Trophoblast cell (in vitro differentiated cells and primary cell): ENCODE data around the gene P2RY1.

ENCODE experiments used
- DNase-seq, 2 donors: peaks; one replicate each; pipeline ENCODE4 v3.0.0-alpha.2; 2016
- H2AFZ ChIP-seq: 2 replicates; pipeline ENCODE4 v1.6.1; 2013; ENCODE audit warnings: low read length, moderate library complexity, mild to moderate bottlenecking; ENCODE audit not compliant: insufficient read depth, poor library complexity
- H2AK5ac ChIP-seq: 2 replicates; pipeline ENCODE4 v1.6.1; 2013; ENCODE audit warnings: mild to moderate bottlenecking, low read length
- H2BK120ac ChIP-seq: 2 replicates; pipeline ENCODE4 v1.6.1; 2013; ENCODE audit warnings: low read length, mild to moderate bottlenecking, moderate library complexity; ENCODE audit not compliant: insufficient read depth, poor library complexity
- H2BK12ac ChIP-seq: 2 replicates; pipeline ENCODE4 v1.6.1; 2013; ENCODE audit warnings: mild to moderate bottlenecking, low read length, moderate library complexity
- H2BK5ac ChIP-seq: 2 replicates; pipeline ENCODE4 v1.6.1; 2013; ENCODE audit warnings: low read length, low read depth, moderate library complexity, mild to moderate bottlenecking; ENCODE audit not compliant: poor library complexity
- H3K14ac ChIP-seq: 2 replicates; pipeline ENCODE4 v1.6.1; 2013; ENCODE audit warnings: mild to moderate bottlenecking, low read length
- H3K18ac ChIP-seq: 2 replicates; pipeline ENCODE4 v1.6.1; 2013; ENCODE audit warnings: mild to moderate bottlenecking, low read length
- H3K23ac ChIP-seq: 2 replicates; pipeline ENCODE4 v1.6.1; 2013; ENCODE audit warnings: low read length
- H3K27ac ChIP-seq: 2 replicates; pipeline ENCODE4 v1.5.1; 2013; ENCODE audit warnings: low read depth, mild to moderate bottlenecking, inconsistent platforms, low read length, moderate library complexity
- H3K27me3 ChIP-seq: 2 replicates; pipeline ENCODE4 v1.6.1; 2013; ENCODE audit warnings: inconsistent platforms, mild to moderate bottlenecking, low read length, moderate library complexity; ENCODE audit not compliant: insufficient read depth
- H3K36me3 ChIP-seq, 2 experiments: 1 replicate in 1 of 2; 2 replicates in 1 of 2; pipeline ENCODE4 v1.6.1; 2013; ENCODE audit warnings: low read length in 2 of 2, mild to moderate bottlenecking in 2 of 2, moderate library complexity in 1 of 2; ENCODE audit not compliant: insufficient read depth in 2 of 2, control insufficient read depth in 1 of 2
- H3K4ac ChIP-seq: 2 replicates; pipeline ENCODE4 v1.6.1; 2013; ENCODE audit warnings: low read depth, mild to moderate bottlenecking, low read length, moderate library complexity
- H3K4me1 ChIP-seq, 2 experiments: 1 replicate in 1 of 2; 2 replicates in 1 of 2; pipeline ENCODE4 v1.6.1; 2013; ENCODE audit warnings: low read length in 2 of 2, mild to moderate bottlenecking in 2 of 2, moderate library complexity in 1 of 2; ENCODE audit not compliant: insufficient read depth in 2 of 2, control insufficient read depth in 1 of 2
- H3K4me2 ChIP-seq: 2 replicates; pipeline ENCODE4 v1.6.1; 2013; ENCODE audit warnings: inconsistent platforms, mild to moderate bottlenecking, low read length, moderate library complexity
- H3K4me3 ChIP-seq: 2 replicates; pipeline ENCODE4 v1.5.1; 2013; ENCODE audit warnings: mild to moderate bottlenecking, low read depth, low read length, inconsistent platforms
- H3K79me1 ChIP-seq: one replicate; pipeline ENCODE4 v1.6.1; 2013; ENCODE audit warnings: low read length
- H3K79me2 ChIP-seq: 2 replicates; pipeline ENCODE4 v1.6.1; 2013; ENCODE audit warnings: low read length, mild to moderate bottlenecking; ENCODE audit not compliant: control insufficient read depth, insufficient read depth, poor library complexity
- H3K9ac ChIP-seq: 2 replicates; pipeline ENCODE4 v1.6.1; 2013; ENCODE audit warnings: mild to moderate bottlenecking, low read length
- H3K9me3 ChIP-seq: 2 replicates; pipeline ENCODE4 v1.6.1; 2013; ENCODE audit warnings: low read depth, mild to moderate bottlenecking, control low read depth, inconsistent platforms, low read length; ENCODE audit not compliant: insufficient read depth
- H4K12ac ChIP-seq: 2 replicates; pipeline ENCODE4 v1.6.1; 2013; ENCODE audit warnings: low read depth, mild to moderate bottlenecking, low read length, moderate library complexity
- H4K8ac ChIP-seq: 2 replicates; pipeline ENCODE4 v1.6.1; 2013; ENCODE audit warnings: low read depth, mild to moderate bottlenecking, low read length, moderate library complexity
- H4K91ac ChIP-seq: one replicate; pipeline ENCODE4 v1.6.1; 2013; ENCODE audit warnings: low read depth, mild to moderate bottlenecking, low read length, moderate library complexity
- WGBS: extraction: QIAGEN DNeasy Blood & Tissue Kit; methylation state at CpG from one replicate; pipeline ENCODE4 v1.1.7; 2013; ENCODE audit warnings: missing lambda C conversion rate; ENCODE audit not compliant: insufficient read length, insufficient coverage; ENCODE audit errors: extremely low coverage; 5-methylcytosine and 5-hydroxymethylcytosine counted together

P2RY1 gene

DNA sequence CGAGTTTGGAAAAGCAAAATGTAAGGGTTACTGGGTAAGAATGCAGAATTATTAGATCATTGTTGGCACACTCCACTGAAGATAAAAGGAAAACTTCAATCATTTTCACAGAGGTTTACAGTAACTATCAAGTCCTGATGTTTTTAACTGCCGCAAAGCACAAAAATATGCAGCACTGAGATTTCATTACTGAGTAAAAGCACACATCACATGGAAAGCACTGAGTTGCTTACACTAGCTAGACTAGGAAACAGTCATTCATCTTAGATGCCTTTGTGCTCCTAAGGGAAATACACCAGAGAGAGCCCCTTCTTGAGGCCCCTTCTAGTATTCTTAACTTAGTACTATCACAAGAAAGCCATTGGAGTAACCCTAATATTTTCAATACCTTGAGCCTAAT, 11.8 kb upstream of the P2RY1 start:
- H3K79me2 ChIP-seq: no peaks in the 10 kb centered on the region

GRCh38 chr3:152823781-152824180, 11.2 kb upstream of the P2RY1 start:
- H2AK5ac ChIP-seq: no peak overlapping the region
- no peak overlapping the region for H3K4me3 ChIP-seq
- no peak overlapping the region for H4K8ac ChIP-seq
- H2AFZ ChIP-seq: no peak overlapping the region
- H3K9ac ChIP-seq: no peak overlapping the region
- no peak overlapping the region for H4K12ac ChIP-seq
- no peak overlapping the region for H2BK12ac ChIP-seq
- H3K4ac ChIP-seq: no peak overlapping the region
- no peak overlapping the region for H3K14ac ChIP-seq
- no peak overlapping the region for H3K4me2 ChIP-seq
- no peak overlapping the region for H3K27ac ChIP-seq
- no CpG with 5 or more reads among the region's 2 CpGs for WGBS
- H3K23ac ChIP-seq: no peak overlapping the region
- no peaks in the 10 kb centered on the region for H3K4me1 ChIP-seq
- H4K91ac ChIP-seq: no peak overlapping the region
- no peak overlapping the region for H3K18ac ChIP-seq
- H2BK5ac ChIP-seq: no peak overlapping the region
- H2BK120ac ChIP-seq: no peak overlapping the region
- H3K79me1 ChIP-seq: no peaks in the 10 kb centered on the region
- no peaks in the 10 kb centered on the region for H3K79me2 ChIP-seq
- no peaks in the 10 kb centered on the region for H3K9me3 ChIP-seq
- H3K27me3 ChIP-seq: no peaks in the 10 kb centered on the region
- no peak for DNase-seq
- H3K36me3 ChIP-seq: no peaks in the 10 kb centered on the region

More for the DNA sequence above, 11.8 kb upstream of the P2RY1 start:
- no peak overlapping the region for H2BK12ac ChIP-seq
- no peaks in the 10 kb centered on the region for H3K79me1 ChIP-seq
- H3K27ac ChIP-seq: no peak overlapping the region
- no peak overlapping the region for H2AFZ ChIP-seq
- H3K4me1 ChIP-seq: no peaks in the 10 kb centered on the region
- H3K4ac ChIP-seq: no peak overlapping the region
- H3K27me3 ChIP-seq: no peaks in the 10 kb centered on the region
- H3K36me3 ChIP-seq: no peaks in the 10 kb centered on the region
- H3K4me3 ChIP-seq: no peak overlapping the region
- no peak overlapping the region for H3K18ac ChIP-seq
- no peaks in the 10 kb centered on the region for H3K9me3 ChIP-seq
- no peak overlapping the region for H4K8ac ChIP-seq
- H2BK120ac ChIP-seq: no peak overlapping the region
- no peak overlapping the region for H3K4me2 ChIP-seq
- DNase-seq: no peak
- no peak overlapping the region for H3K9ac ChIP-seq
- no peak overlapping the region for H2BK5ac ChIP-seq
- WGBS: no CpG with 5 or more reads among the region's 2 CpGs
- no peak overlapping the region for H4K12ac ChIP-seq
- no peak overlapping the region for H2AK5ac ChIP-seq
- H4K91ac ChIP-seq: no peak overlapping the region
- H3K14ac ChIP-seq: no peak overlapping the region
- H3K23ac ChIP-seq: no peak overlapping the region

- Histone ChIP-seq H3K27ac (no peak overlapping the region), H2AK5ac (no peak overlapping the region), H3K4ac (no peak overlapping the region), H3K9ac (no peak overlapping the region), H4K8ac (no peak overlapping the region), H3K14ac (no peak overlapping the region), H2BK120ac (no peak overlapping the region), H2AFZ (no peak overlapping the region), H2BK12ac (no peak overlapping the region), H3K4me2 (no peak overlapping the region), H3K23ac (no peak overlapping the region), H4K91ac (no peak overlapping the region), H3K18ac (no peak overlapping the region), H4K12ac (no peak overlapping the region), H3K79me1 (no peaks in the 10 kb centered on the region), H3K36me3 (no peaks in the 10 kb centered on the region), H3K4me1 (no peaks in the 10 kb centered on the region), H3K79me2 (no peaks in the 10 kb centered on the region), H3K4me3 (no peak overlapping the region), H3K9me3 (no peaks in the 10 kb centered on the region), H2BK5ac (no peak overlapping the region), H3K27me3 (no peaks in the 10 kb centered on the region)
- DNase-seq: no peak
These were observed 9.4 kb upstream of the P2RY1 start for GRCh38 chr3:152825566-152825965.

GRCh38 chr3:152826476-152826875, 8.5 kb upstream of the P2RY1 start:
- Histone ChIP-seq H4K8ac (no peak overlapping the region), H3K79me2 (no peaks in the 10 kb centered on the region), H3K27me3 (no peaks in the 10 kb centered on the region), H2BK12ac (no peak overlapping the region), H3K14ac (no peak overlapping the region), H3K4me1 (no peaks in the 10 kb centered on the region), H3K27ac (no peak overlapping the region), H2AFZ (no peak overlapping the region), H3K4me3 (no peak overlapping the region), H4K91ac (no peak overlapping the region), H2BK5ac (no peak overlapping the region), H3K9me3 (no peaks in the 10 kb centered on the region), H2AK5ac (no peak overlapping the region), H3K23ac (no peak overlapping the region), H2BK120ac (no peak overlapping the region), H3K4ac (no peak overlapping the region), H4K12ac (no peak overlapping the region), H3K18ac (no peak overlapping the region), H3K4me2 (no peak overlapping the region), H3K9ac (no peak overlapping the region), H3K36me3 (no peaks in the 10 kb centered on the region), H3K79me1 (no peaks in the 10 kb centered on the region)
- WGBS: no CpG with 5 or more reads among the region's 3 CpGs
- no peak for DNase-seq
